GM23338 (cell line): Measurements from ENCODE around the gene DEFB123. TPM values are rescaled to one million over a fixed set of nuclear protein-coding genes. Genes with fewer than 3 reads are reported as not detected.

Experiments used
- EZH2 ChIP-seq: fragments of 200-600 bp; sonication (generic); IDR thresholded peaks from one replicate; pipeline ENCODE4 v1.8.0; 2017; ENCODE audit warnings: antibody characterized with exemption, mild to moderate bottlenecking, low read depth; ENCODE audit not compliant: unreplicated experiment
- EZH2phosphoT487 ChIP-seq: fragments of 200-600 bp; sonication (generic); IDR thresholded peaks from one replicate; pipeline ENCODE4 v1.8.1; 2018; ENCODE audit warnings: antibody characterized with exemption; ENCODE audit not compliant: unreplicated experiment
- POLR2AphosphoS5 ChIP-seq: IDR thresholded peaks from 2 replicates; pipeline ENCODE4 v1.6.1; 2016; ENCODE audit warnings: antibody characterized with exemption, low read depth
- STAT1 ChIP-seq: IDR thresholded peaks from one replicate; pipeline ENCODE4 v1.6.1; 2016; ENCODE audit warnings: antibody characterized with exemption; ENCODE audit not compliant: unreplicated experiment
- ZNF331 ChIP-seq: fragments of 250-450 bp; sonication (Bioruptor Pico); IDR thresholded peaks from 2 replicates; pipeline ENCODE4 v1.5.0; 2020; ENCODE audit warnings: low read depth, mild to moderate bottlenecking, moderate library complexity
- polyA plus RNA-seq: library from polyadenylated mRNA; unstranded; fragments of >200 nt; fragmentation: Nextera tagmentation; extraction: Ambion mirVana; gene quantifications from 2 replicates; pipeline ENCODE4 v1.2.1, GENCODE V29; 2016
- total RNA-seq: library from RNA; depleted of rRNA; stranded (reverse); fragments of >200 nt; shearing (Covaris generic); gene quantifications from 2 replicates; pipeline ENCODE4 v1.2.3, GENCODE V29; 2014
- TF ChIP-seq, protein P1 (sequence below): fragments of 250-450 bp; sonication (Bioruptor Pico); IDR thresholded peaks from 2 replicates; pipeline ENCODE4 v1.5.0; 2020; ENCODE audit warnings: mild to moderate bottlenecking, moderate library complexity
- TF ChIP-seq, protein P2 (sequence below), 2 experiments: fragments of 200-600 bp in 1 of 2; sonication (generic) in 1 of 2; conservative IDR thresholded peaks; 2 replicates each; pipeline versions ENCODE4 v1.5.1 to v1.6.1; 2016 to 2017; ENCODE audit warnings: antibody characterized with exemption in 2 of 2, low read depth in 2 of 2, mild to moderate bottlenecking in 2 of 2, moderate library complexity in 1 of 2

DEFB123 gene
- total and polyA plus RNA-seq, 2 experiments from 2014 or later = not detected

DNA sequence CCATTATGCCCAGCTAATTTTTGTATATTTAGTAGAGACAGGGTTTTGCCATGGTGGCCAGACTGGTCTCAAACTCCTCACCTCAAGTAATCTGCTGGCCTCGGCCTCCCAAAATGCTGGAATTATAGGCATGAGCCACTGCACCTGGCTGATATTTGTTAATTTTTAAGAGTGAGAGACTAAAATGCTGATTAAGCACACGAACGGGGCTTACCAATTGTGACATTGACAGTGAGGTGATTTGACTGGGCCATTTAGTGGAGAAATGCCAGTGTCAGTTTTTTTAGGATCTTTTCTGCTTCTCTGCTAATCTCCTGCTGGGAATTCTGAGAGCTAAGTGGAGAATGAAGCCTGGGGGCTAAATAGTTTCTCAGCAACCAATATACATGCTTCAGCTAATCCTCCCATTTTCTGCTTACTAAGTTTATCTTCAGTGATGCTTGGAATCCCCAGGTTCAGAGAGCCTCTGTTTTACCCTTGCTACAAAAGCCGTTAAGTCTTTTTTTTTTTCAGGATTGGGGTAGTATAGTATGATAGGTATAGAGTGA, 9.8 kb upstream of the DEFB123 start (continued):
- TF ChIP-seq, protein P1, sequence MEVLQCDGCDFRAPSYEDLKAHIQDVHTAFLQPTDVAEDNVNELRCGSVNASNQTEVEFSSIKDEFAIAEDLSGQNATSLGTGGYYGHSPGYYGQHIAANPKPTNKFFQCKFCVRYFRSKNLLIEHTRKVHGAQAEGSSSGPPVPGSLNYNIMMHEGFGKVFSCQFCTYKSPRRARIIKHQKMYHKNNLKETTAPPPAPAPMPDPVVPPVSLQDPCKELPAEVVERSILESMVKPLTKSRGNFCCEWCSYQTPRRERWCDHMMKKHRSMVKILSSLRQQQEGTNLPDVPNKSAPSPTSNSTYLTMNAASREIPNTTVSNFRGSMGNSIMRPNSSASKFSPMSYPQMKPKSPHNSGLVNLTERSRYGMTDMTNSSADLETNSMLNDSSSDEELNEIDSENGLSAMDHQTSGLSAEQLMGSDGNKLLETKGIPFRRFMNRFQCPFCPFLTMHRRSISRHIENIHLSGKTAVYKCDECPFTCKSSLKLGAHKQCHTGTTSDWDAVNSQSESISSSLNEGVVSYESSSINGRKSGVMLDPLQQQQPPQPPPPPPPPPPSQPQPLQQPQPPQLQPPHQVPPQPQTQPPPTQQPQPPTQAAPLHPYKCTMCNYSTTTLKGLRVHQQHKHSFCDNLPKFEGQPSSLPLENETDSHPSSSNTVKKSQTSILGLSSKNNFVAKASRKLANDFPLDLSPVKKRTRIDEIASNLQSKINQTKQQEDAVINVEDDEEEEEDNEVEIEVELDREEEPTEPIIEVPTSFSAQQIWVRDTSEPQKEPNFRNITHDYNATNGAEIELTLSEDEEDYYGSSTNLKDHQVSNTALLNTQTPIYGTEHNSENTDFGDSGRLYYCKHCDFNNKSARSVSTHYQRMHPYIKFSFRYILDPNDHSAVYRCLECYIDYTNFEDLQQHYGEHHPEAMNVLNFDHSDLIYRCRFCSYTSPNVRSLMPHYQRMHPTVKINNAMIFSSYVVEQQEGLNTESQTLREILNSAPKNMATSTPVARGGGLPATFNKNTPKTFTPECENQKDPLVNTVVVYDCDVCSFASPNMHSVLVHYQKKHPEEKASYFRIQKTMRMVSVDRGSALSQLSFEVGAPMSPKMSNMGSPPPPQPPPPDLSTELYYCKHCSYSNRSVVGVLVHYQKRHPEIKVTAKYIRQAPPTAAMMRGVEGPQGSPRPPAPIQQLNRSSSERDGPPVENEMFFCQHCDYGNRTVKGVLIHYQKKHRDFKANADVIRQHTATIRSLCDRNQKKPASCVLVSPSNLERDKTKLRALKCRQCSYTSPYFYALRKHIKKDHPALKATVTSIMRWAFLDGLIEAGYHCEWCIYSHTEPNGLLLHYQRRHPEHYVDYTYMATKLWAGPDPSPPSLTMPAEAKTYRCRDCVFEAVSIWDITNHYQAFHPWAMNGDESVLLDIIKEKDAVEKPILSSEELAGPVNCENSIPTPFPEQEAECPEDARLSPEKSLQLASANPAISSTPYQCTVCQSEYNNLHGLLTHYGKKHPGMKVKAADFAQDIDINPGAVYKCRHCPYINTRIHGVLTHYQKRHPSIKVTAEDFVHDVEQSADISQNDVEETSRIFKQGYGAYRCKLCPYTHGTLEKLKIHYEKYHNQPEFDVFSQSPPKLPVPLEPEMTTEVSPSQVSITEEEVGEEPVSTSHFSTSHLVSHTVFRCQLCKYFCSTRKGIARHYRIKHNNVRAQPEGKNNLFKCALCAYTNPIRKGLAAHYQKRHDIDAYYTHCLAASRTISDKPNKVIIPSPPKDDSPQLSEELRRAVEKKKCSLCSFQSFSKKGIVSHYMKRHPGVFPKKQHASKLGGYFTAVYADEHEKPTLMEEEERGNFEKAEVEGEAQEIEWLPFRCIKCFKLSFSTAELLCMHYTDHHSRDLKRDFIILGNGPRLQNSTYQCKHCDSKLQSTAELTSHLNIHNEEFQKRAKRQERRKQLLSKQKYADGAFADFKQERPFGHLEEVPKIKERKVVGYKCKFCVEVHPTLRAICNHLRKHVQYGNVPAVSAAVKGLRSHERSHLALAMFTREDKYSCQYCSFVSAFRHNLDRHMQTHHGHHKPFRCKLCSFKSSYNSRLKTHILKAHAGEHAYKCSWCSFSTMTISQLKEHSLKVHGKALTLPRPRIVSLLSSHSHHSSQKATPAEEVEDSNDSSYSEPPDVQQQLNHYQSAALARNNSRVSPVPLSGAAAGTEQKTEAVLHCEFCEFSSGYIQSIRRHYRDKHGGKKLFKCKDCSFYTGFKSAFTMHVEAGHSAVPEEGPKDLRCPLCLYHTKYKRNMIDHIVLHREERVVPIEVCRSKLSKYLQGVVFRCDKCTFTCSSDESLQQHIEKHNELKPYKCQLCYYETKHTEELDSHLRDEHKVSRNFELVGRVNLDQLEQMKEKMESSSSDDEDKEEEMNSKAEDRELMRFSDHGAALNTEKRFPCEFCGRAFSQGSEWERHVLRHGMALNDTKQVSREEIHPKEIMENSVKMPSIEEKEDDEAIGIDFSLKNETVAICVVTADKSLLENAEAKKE (CRISPR knock-in tag) = no peak
- no peak for TF ChIP-seq POLR2AphosphoS5
- TF ChIP-seq EZH2phosphoT487 = no peak
- TF ChIP-seq EZH2 = no peak
- TF ChIP-seq ZNF331 (CRISPR knock-in tag) = no peak
- TF ChIP-seq, protein P2, sequence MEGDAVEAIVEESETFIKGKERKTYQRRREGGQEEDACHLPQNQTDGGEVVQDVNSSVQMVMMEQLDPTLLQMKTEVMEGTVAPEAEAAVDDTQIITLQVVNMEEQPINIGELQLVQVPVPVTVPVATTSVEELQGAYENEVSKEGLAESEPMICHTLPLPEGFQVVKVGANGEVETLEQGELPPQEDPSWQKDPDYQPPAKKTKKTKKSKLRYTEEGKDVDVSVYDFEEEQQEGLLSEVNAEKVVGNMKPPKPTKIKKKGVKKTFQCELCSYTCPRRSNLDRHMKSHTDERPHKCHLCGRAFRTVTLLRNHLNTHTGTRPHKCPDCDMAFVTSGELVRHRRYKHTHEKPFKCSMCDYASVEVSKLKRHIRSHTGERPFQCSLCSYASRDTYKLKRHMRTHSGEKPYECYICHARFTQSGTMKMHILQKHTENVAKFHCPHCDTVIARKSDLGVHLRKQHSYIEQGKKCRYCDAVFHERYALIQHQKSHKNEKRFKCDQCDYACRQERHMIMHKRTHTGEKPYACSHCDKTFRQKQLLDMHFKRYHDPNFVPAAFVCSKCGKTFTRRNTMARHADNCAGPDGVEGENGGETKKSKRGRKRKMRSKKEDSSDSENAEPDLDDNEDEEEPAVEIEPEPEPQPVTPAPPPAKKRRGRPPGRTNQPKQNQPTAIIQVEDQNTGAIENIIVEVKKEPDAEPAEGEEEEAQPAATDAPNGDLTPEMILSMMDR (conservative IDR thresholded peaks at IDR 0.05; ENCODE audit: low read depth in 2 of 2) = no peak
- TF ChIP-seq STAT1 = no peak
